RWPE2 (cell line): Measurements from ENCODE around the gene SYNJ2.
A peak's percentile ranks its signal among the peaks of the same experiment; 100 is the strongest.

Experiments used
- ATAC-seq: fragments of 200-7000 bp; cut with Tn5 transposase; 3 replicates; pipeline ENCODE4 v1.9.1; 2021; ENCODE audit warnings: low read depth
- DNase-seq: peaks from one replicate; pipeline ENCODE4 v3.0.0-alpha.2; 2020; ENCODE audit warnings: low spot score
- H3K27ac ChIP-seq: fragments of 450-650 bp; 2 replicates; pipeline ENCODE4 v1.5.1; 2017; ENCODE audit warnings: mild to moderate bottlenecking; ENCODE audit not compliant: poor library complexity, severe bottlenecking
- H3K27me3 ChIP-seq: fragments of 250-450 bp; sonication (Bioruptor Pico); 2 replicates; pipeline ENCODE4 v1.5.1; 2021; ENCODE audit warnings: mild to moderate bottlenecking, moderate library complexity; ENCODE audit not compliant: insufficient read depth, poor library complexity, severe bottlenecking
- H3K36me3 ChIP-seq: fragments of 250-450 bp; sonication (Bioruptor Pico); 2 replicates; pipeline ENCODE4 v1.5.1; 2020; ENCODE audit warnings: low read depth, mild to moderate bottlenecking, moderate library complexity
- H3K4me1 ChIP-seq: fragments of 250-450 bp; sonication (Bioruptor Pico); 2 replicates; pipeline ENCODE4 v1.5.1; 2021; ENCODE audit warnings: mild to moderate bottlenecking, moderate library complexity; ENCODE audit not compliant: insufficient read depth, poor library complexity, severe bottlenecking
- H3K4me3 ChIP-seq: fragments of 250-450 bp; sonication (Bioruptor Pico); 2 replicates; pipeline ENCODE4 v1.5.1; 2021; ENCODE audit warnings: mild to moderate bottlenecking, moderate library complexity; ENCODE audit not compliant: severe bottlenecking
- H3K9me3 ChIP-seq: fragments of 250-450 bp; sonication (Bioruptor Pico); 2 replicates; pipeline ENCODE4 v1.5.1; 2021; ENCODE audit warnings: mild to moderate bottlenecking, moderate library complexity; ENCODE audit not compliant: severe bottlenecking
- CTCF ChIP-seq: fragments of 450-650 bp; IDR thresholded peaks from one replicate; pipeline ENCODE4 v1.5.1; 2017; ENCODE audit warnings: mild to moderate bottlenecking, moderate library complexity; ENCODE audit not compliant: poor library complexity, severe bottlenecking

Gene SYNJ2

GRCh38 chr6:157976345-157977175, 5.1 kb upstream of the SYNJ2 start:
- TF ChIP-seq CTCF = no peak
- Histone ChIP-seq H3K4me3 (no peak overlapping the region), H3K4me1 (no peaks in the 10 kb centered on the region), H3K9me3 (no peaks in the 10 kb centered on the region), H3K27ac (no peak overlapping the region), H3K36me3 (no peaks in the 10 kb centered on the region), H3K27me3 (no peaks in the 10 kb centered on the region)
- no peak for DNase-seq
- ATAC-seq = no peak

- Histone ChIP-seq H3K4me1 (no peaks in the 10 kb centered on the region), H3K36me3 (no peaks in the 10 kb centered on the region), H3K4me3 (no peak overlapping the region), H3K27ac (no peak overlapping the region), H3K9me3 (no peaks in the 10 kb centered on the region), H3K27me3 (no peaks in the 10 kb centered on the region)
- ATAC-seq (no peak), DNase-seq (no peak)
- no peak for TF ChIP-seq CTCF
These were observed 4.4 kb upstream of the SYNJ2 start for GRCh38 chr6:157977176-157977804.

GRCh38 chr6:157978021-157978783, 3.5 kb upstream of the SYNJ2 start:
- no peak overlapping the region for H3K4me3 ChIP-seq
- no peaks in the 10 kb centered on the region for H3K27me3 ChIP-seq
- H3K36me3 ChIP-seq = no peaks in the 10 kb centered on the region
- no peak overlapping the region for H3K27ac ChIP-seq
- no peak for DNase-seq
- no peaks in the 10 kb centered on the region for H3K4me1 ChIP-seq
- H3K9me3 ChIP-seq = no peaks in the 10 kb centered on the region
- no peak for ATAC-seq
- TF ChIP-seq CTCF = no peak

- Histone ChIP-seq H3K9me3 (no peaks in the 10 kb centered on the region), H3K27ac (no peak overlapping the region), H3K27me3 (no peaks in the 10 kb centered on the region), H3K36me3 (no peaks in the 10 kb centered on the region), H3K4me3 (peak overlapping the region; percentile 74), H3K4me1 (no peaks in the 10 kb centered on the region)
- no peak for TF ChIP-seq CTCF
- ATAC-seq (no peak), DNase-seq (no peak)
These were observed 1.2 kb upstream of the SYNJ2 start for GRCh38 chr6:157980288-157981131.
